GM12878 (cell line): Measurements from ENCODE around the gene INO80. TPM values are rescaled to one million over a fixed set of nuclear protein-coding genes. Genes with fewer than 3 reads are reported as not detected.

Source experiments
- BACH1 ChIP-seq: fragments of 450-650 bp; IDR thresholded peaks from 2 replicates; pipeline ENCODE4 v1.6.1; 2017; ENCODE audit warnings: mild to moderate bottlenecking, borderline replicate concordance
- HDGF ChIP-seq: fragments of 450-650 bp; IDR thresholded peaks from 2 replicates; pipeline ENCODE4 v1.6.1; 2016; ENCODE audit warnings: antibody characterized with exemption
- IRF3 ChIP-seq: fragments of 450-650 bp; IDR thresholded peaks from 2 replicates; pipeline ENCODE4 v1.6.1; 2014; ENCODE audit warnings: mild to moderate bottlenecking
- MEF2B ChIP-seq: fragments of 450-650 bp; IDR thresholded peaks from 2 replicates; pipeline ENCODE4 v1.6.1; 2018; ENCODE audit warnings: mild to moderate bottlenecking, moderate library complexity; ENCODE audit not compliant: partially characterized antibody, poor library complexity, severe bottlenecking
- MTA3 ChIP-seq: IDR thresholded peaks from 2 replicates; pipeline ENCODE4 v1.6.1; 2012; ENCODE audit warnings: low read length, inconsistent platforms, borderline replicate concordance
- POU2F2 ChIP-seq: IDR thresholded peaks from 3 replicates; pipeline ENCODE4 v1.6.1; 2011; ENCODE audit warnings: low read depth, mild to moderate bottlenecking, low read length, borderline replicate concordance
- SUPT20H ChIP-seq: IDR thresholded peaks from 2 replicates; pipeline ENCODE4 v1.6.1; 2011; ENCODE audit warnings: low read depth, mild to moderate bottlenecking, low read length, moderate library complexity, borderline replicate concordance; ENCODE audit not compliant: control insufficient read depth
- USF2 ChIP-seq: IDR thresholded peaks from 2 replicates; pipeline ENCODE4 v1.6.1; 2011; ENCODE audit warnings: low read depth, low read length, improper control_type of control experiment, borderline replicate concordance
- ZBTB4 ChIP-seq: fragments of 450-650 bp; formaldehyde crosslinking; IDR thresholded peaks from 2 replicates; pipeline ENCODE4 v1.4.0; 2022; ENCODE audit warnings: mild to moderate bottlenecking, moderate library complexity
- polyA plus RNA-seq, 11 experiments: library from polyadenylated mRNA; depleted of rRNA in 4 of 11; unstranded in 6 of 11; stranded (reverse) in 5 of 11; fragments of >200 nt; fragmentation: Nextera tagmentation in 4 of 11; fragmentation: Illumina TruSeq in 1 of 11; extraction: Ambion mirVana in 4 of 11; extraction: Trizol in 1 of 11; gene quantifications; 1 replicate in 1 of 11; 2 replicates in 10 of 11; pipeline versions ENCODE4 v1.2.1 to v1.2.3, GENCODE V29; 2011 to 2016; ENCODE audit warnings: inconsistent platforms in 2 of 11, missing spikeins in 2 of 11, low read depth in 1 of 11
- total RNA-seq, 4 experiments: library from RNA; depleted of rRNA in 3 of 4; stranded (reverse); fragments of >200 nt in 3 of 4; fragmentation: Illumina TruSeq in 1 of 4; extraction: Trizol in 1 of 4; gene quantifications; 2 replicates each; pipeline versions ENCODE4 v1.2.1 to v1.2.3, GENCODE V29; 2013 to 2021
- TF ChIP-seq, protein P1 (sequence below): IDR thresholded peaks from 2 replicates; pipeline ENCODE4 v1.6.1; 2012; ENCODE audit warnings: low read length, inconsistent platforms
- TF ChIP-seq, protein P2 (sequence below): fragments of 150-350 bp; IDR thresholded peaks from 2 replicates; pipeline ENCODE4 v1.6.1; 2014; ENCODE audit warnings: mild to moderate bottlenecking, low read depth, low read length
- TF ChIP-seq, protein P3 (sequence below): fragments of 150-350 bp; IDR thresholded peaks from 2 replicates; pipeline ENCODE4 v1.6.1; 2016; ENCODE audit warnings: low read depth, low read length
- TF ChIP-seq, protein P4 (sequence below): fragments of 450-650 bp; IDR thresholded peaks from 2 replicates; pipeline ENCODE4 v1.6.1; 2017; ENCODE audit warnings: mild to moderate bottlenecking

INO80 gene
- total and polyA plus RNA-seq, 10 of the 15 experiments (the other 5 are each of a cell fraction or from before 2014, with no cell fraction given), result 4.5 to 25.0 (median 14.2) TPM

DNA sequence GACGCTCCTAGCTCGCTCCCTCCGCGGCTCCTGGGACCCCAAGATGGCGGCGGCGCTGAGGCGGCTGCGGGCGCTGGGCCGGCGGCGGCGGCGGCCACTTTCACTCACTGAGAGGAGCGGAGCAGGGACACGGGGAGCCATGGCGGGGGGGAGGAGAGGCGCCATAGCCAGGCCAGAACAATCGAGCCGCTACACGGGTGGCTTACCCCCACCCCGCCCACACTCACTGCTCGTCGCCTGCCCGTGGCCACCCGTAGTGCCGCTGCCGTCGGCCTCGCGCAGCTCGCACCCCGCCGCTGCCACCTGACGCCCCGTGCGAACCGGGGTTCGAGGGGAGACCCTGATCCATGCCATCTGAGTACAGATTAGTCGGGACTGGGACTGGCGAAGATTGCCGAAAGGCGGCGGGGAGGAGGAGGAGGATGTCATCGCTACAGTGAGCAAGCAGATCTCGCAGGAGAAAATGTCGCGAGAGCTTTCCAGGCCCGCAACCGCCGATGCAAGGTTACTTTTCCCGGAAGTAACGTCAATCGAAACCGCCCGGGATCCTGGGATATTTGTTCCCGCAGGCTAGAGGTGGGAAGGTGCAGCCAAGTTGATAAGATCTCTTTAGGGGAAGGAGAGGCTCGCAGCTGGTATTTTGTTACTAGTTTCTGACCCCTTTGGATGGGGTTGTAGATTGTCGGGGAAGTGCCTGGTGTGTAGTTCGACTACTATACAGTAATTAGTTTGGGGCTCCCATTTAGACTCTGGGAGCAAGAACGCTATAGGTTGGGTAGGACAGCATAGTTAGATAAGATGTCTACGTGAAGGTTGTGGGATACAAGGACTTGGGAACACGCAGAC, at the start of gene INO80 (continued):
- TF ChIP-seq USF2 (no peak), HDGF (no peak), ZBTB4 (CRISPR knock-in tag) (no peak), MEF2B (peak; percentile 34), POU2F2 (0 out of 3 replicates have a peak, but pooled peaks have one; percentile 39), BACH1 (no peak; the same call in 1 of the 2 replicates), SUPT20H (no peak), IRF3 (peak; percentile 46), MTA3 (no peak)
- TF ChIP-seq, protein P1, sequence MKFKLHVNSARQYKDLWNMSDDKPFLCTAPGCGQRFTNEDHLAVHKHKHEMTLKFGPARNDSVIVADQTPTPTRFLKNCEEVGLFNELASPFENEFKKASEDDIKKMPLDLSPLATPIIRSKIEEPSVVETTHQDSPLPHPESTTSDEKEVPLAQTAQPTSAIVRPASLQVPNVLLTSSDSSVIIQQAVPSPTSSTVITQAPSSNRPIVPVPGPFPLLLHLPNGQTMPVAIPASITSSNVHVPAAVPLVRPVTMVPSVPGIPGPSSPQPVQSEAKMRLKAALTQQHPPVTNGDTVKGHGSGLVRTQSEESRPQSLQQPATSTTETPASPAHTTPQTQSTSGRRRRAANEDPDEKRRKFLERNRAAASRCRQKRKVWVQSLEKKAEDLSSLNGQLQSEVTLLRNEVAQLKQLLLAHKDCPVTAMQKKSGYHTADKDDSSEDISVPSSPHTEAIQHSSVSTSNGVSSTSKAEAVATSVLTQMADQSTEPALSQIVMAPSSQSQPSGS, result 0 out of 2 replicates have a peak, but pooled peaks have one; percentile 38
- TF ChIP-seq, protein P2, sequence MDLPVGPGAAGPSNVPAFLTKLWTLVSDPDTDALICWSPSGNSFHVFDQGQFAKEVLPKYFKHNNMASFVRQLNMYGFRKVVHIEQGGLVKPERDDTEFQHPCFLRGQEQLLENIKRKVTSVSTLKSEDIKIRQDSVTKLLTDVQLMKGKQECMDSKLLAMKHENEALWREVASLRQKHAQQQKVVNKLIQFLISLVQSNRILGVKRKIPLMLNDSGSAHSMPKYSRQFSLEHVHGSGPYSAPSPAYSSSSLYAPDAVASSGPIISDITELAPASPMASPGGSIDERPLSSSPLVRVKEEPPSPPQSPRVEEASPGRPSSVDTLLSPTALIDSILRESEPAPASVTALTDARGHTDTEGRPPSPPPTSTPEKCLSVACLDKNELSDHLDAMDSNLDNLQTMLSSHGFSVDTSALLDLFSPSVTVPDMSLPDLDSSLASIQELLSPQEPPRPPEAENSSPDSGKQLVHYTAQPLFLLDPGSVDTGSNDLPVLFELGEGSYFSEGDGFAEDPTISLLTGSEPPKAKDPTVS, result no peak; the same call in 1 of the 2 replicates
- TF ChIP-seq, protein P3, sequence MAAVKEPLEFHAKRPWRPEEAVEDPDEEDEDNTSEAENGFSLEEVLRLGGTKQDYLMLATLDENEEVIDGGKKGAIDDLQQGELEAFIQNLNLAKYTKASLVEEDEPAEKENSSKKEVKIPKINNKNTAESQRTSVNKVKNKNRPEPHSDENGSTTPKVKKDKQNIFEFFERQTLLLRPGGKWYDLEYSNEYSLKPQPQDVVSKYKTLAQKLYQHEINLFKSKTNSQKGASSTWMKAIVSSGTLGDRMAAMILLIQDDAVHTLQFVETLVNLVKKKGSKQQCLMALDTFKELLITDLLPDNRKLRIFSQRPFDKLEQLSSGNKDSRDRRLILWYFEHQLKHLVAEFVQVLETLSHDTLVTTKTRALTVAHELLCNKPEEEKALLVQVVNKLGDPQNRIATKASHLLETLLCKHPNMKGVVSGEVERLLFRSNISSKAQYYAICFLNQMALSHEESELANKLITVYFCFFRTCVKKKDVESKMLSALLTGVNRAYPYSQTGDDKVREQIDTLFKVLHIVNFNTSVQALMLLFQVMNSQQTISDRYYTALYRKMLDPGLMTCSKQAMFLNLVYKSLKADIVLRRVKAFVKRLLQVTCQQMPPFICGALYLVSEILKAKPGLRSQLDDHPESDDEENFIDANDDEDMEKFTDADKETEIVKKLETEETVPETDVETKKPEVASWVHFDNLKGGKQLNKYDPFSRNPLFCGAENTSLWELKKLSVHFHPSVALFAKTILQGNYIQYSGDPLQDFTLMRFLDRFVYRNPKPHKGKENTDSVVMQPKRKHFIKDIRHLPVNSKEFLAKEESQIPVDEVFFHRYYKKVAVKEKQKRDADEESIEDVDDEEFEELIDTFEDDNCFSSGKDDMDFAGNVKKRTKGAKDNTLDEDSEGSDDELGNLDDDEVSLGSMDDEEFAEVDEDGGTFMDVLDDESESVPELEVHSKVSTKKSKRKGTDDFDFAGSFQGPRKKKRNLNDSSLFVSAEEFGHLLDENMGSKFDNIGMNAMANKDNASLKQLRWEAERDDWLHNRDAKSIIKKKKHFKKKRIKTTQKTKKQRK, result no peak
- TF ChIP-seq, protein P4, sequence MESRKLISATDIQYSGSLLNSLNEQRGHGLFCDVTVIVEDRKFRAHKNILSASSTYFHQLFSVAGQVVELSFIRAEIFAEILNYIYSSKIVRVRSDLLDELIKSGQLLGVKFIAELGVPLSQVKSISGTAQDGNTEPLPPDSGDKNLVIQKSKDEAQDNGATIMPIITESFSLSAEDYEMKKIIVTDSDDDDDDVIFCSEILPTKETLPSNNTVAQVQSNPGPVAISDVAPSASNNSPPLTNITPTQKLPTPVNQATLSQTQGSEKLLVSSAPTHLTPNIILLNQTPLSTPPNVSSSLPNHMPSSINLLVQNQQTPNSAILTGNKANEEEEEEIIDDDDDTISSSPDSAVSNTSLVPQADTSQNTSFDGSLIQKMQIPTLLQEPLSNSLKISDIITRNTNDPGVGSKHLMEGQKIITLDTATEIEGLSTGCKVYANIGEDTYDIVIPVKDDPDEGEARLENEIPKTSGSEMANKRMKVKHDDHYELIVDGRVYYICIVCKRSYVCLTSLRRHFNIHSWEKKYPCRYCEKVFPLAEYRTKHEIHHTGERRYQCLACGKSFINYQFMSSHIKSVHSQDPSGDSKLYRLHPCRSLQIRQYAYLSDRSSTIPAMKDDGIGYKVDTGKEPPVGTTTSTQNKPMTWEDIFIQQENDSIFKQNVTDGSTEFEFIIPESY, result peak; percentile 32; the same call in 1 of the 2 replicates
